Measurements from ENCODE around the gene IFNA21. TPM values are rescaled to one million over a fixed set of nuclear protein-coding genes. Genes with fewer than 3 reads are reported as not detected.

Gene IFNA21
- total RNA-seq, 1 experiment from 2014 or later = not detected

DNA sequence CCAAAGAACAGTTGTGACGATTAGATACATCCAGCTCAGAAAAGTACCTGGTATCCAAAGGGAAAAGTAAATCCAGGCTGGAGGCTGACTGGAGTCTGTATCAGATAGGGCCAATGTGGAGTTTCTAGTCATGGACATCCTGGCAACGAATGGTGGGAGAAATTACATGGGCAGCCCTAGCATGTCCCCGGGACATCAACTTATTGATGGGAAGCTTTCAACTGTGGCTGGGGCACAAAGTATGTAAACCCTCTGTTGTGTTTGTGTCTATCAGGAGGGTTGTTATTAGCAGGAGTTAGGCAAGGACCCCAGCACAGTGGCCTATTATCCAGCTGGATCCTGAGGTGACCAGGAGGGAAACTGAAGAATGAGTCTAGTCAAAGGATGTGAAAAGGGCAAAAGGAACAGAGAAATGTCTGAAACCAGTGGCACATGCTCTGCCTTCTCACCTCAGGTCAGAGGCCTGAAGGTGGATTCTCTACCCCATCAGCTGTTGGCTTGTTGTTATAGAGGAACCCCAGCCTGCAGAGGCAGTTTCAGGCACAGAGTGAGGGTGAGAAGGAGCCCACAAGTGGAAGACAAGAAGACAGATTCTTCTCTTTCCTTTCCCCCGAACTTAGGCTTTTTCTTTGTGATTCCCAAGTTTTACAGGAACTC is 44.7 kb downstream of the IFNA21 start:
- Histone ChIP-seq H3K79me2 (ENCODE audit: low read length) (no peaks in the 10 kb centered on the region), H3K4me3 (ENCODE audit: low read length) (no peak overlapping the region), H3K9me3 (ENCODE audit: low read length) (no peaks in the 10 kb centered on the region), H2AFZ (ENCODE audit: low read length) (no peak overlapping the region), H3K4me1 (ENCODE audit: low read length) (no peaks in the 10 kb centered on the region; the same call in 1 of the 2 replicates), H4K20me1 (ENCODE audit: insufficient read depth, low read depth, low read length) (no peaks in the 10 kb centered on the region), H3K9ac (ENCODE audit: low read length) (no peak overlapping the region), H3K27ac (ENCODE audit: low read length) (no peak overlapping the region), H3K9me2 (replicated peaks; ENCODE audit: insufficient read depth, low read length) (no peaks in the 10 kb centered on the region), H3K36me3 (ENCODE audit: insufficient read depth, low read length) (no peaks in the 10 kb centered on the region), H3K27me3 (ENCODE audit: low read length) (no peaks in the 10 kb centered on the region), H3K4me2 (ENCODE audit: low read depth, low read length, poor library complexity, severe bottlenecking) (no peak overlapping the region)
- DNase-seq = no peak

- Histone ChIP-seq H3K4me3 (ENCODE audit: low read length) (no peak overlapping the region), H3K27me3 (ENCODE audit: low read length) (no peaks in the 10 kb centered on the region), H3K4me2 (ENCODE audit: low read depth, low read length, poor library complexity, severe bottlenecking) (no peak overlapping the region), H3K9me3 (ENCODE audit: low read length) (no peaks in the 10 kb centered on the region), H2AFZ (ENCODE audit: low read length) (no peak overlapping the region), H3K27ac (ENCODE audit: low read length) (no peak overlapping the region), H3K9me2 (replicated peaks; ENCODE audit: insufficient read depth, low read length) (no peaks in the 10 kb centered on the region), H4K20me1 (ENCODE audit: insufficient read depth, low read depth, low read length) (no peaks in the 10 kb centered on the region), H3K9ac (ENCODE audit: low read length) (no peak overlapping the region), H3K36me3 (ENCODE audit: insufficient read depth, low read length) (no peaks in the 10 kb centered on the region), H3K79me2 (ENCODE audit: low read length) (no peaks in the 10 kb centered on the region), H3K4me1 (ENCODE audit: low read length) (no peaks in the 10 kb centered on the region; the same call in 1 of the 2 replicates)
- no peak for DNase-seq
Measured at GRCh38 chr9:21121079-21121478, 45.4 kb downstream of the IFNA21 start.

GRCh38 chr9:21119093-21119770 is 47.2 kb downstream of the IFNA21 start:
- H3K36me3 ChIP-seq (ENCODE audit: insufficient read depth, low read length) = no peaks in the 10 kb centered on the region
- H3K4me1 ChIP-seq (ENCODE audit: low read length) = no peaks in the 10 kb centered on the region; the same call in 1 of the 2 replicates
- no peak overlapping the region for H3K9ac ChIP-seq (ENCODE audit: low read length)
- H4K20me1 ChIP-seq (ENCODE audit: insufficient read depth, low read depth, low read length) = no peaks in the 10 kb centered on the region
- peak; percentile 45 for DNase-seq
- H3K9me2 ChIP-seq (replicated peaks; ENCODE audit: insufficient read depth, low read length) = no peaks in the 10 kb centered on the region
- H3K27ac ChIP-seq (ENCODE audit: low read length) = no peak overlapping the region
- no peaks in the 10 kb centered on the region for H3K27me3 ChIP-seq (ENCODE audit: low read length)
- no peaks in the 10 kb centered on the region for H3K9me3 ChIP-seq (ENCODE audit: low read length)
- H2AFZ ChIP-seq (ENCODE audit: low read length) = no peak overlapping the region
- H3K4me3 ChIP-seq (ENCODE audit: low read length) = no peak overlapping the region
- H3K4me2 ChIP-seq (ENCODE audit: low read depth, low read length, poor library complexity, severe bottlenecking) = no peak overlapping the region
- H3K79me2 ChIP-seq (ENCODE audit: low read length) = no peaks in the 10 kb centered on the region

Small RNA genes within 50 kb of the gene (small RNA-seq; reads per million reads assigned to genes)
- gene RF00019 = not detected

Other genes with a start within 250 kb of the IFNA21 start
- 0.83 and 2.9 TPM in 2 replicates for gene HACD4, start 135.0 kb downstream of the IFNA21 start, total RNA-seq (2014; rRNA removed; shearing (Covaris generic); ENCODE audit: low replicate concordance)
- 0.51 TPM in 1 of 2 replicates, not detected in the other for gene IFNB1, start 88.7 kb downstream of the IFNA21 start, total RNA-seq (2014; rRNA removed; shearing (Covaris generic); ENCODE audit: low replicate concordance)
- gene IFNW1, start 24.8 kb downstream of the IFNA21 start, total RNA-seq (2014; rRNA removed; shearing (Covaris generic); ENCODE audit: low replicate concordance) = not detected in 2 replicates
- not detected in 2 replicates for gene IFNA4, start 20.9 kb upstream of the IFNA21 start, total RNA-seq (2014; rRNA removed; shearing (Covaris generic); ENCODE audit: low replicate concordance)
- gene IFNA7, start 35.5 kb upstream of the IFNA21 start, total RNA-seq (2014; rRNA removed; shearing (Covaris generic); ENCODE audit: low replicate concordance) = not detected in 2 replicates
- gene IFNA10, start 40.5 kb upstream of the IFNA21 start, total RNA-seq (2014; rRNA removed; shearing (Covaris generic); ENCODE audit: low replicate concordance) = not detected in 2 replicates
- gene IFNA16, start 50.7 kb upstream of the IFNA21 start, total RNA-seq (2014; rRNA removed; shearing (Covaris generic); ENCODE audit: low replicate concordance) = not detected in 2 replicates
- gene IFNA17, start 61.6 kb upstream of the IFNA21 start, total RNA-seq (2014; rRNA removed; shearing (Covaris generic); ENCODE audit: low replicate concordance) = not detected in 2 replicates
- not detected in 2 replicates for gene IFNA14, start 73.3 kb upstream of the IFNA21 start, total RNA-seq (2014; rRNA removed; shearing (Covaris generic); ENCODE audit: low replicate concordance)
- gene IFNA5, start 138.7 kb upstream of the IFNA21 start, total RNA-seq (2014; rRNA removed; shearing (Covaris generic); ENCODE audit: low replicate concordance) = not detected in 2 replicates
- gene KLHL9, start 168.7 kb upstream of the IFNA21 start, total RNA-seq (2014; rRNA removed; shearing (Covaris generic); ENCODE audit: low replicate concordance) = 14.0 and 21.2 TPM in 2 replicates
- not detected in 2 replicates for gene IFNA6, start 184.2 kb upstream of the IFNA21 start, total RNA-seq (2014; rRNA removed; shearing (Covaris generic); ENCODE audit: low replicate concordance)
- not detected in 2 replicates for gene IFNA13, start 201.4 kb upstream of the IFNA21 start, total RNA-seq (2014; rRNA removed; shearing (Covaris generic); ENCODE audit: low replicate concordance)
- not detected in 2 replicates for gene IFNA2, start 218.7 kb upstream of the IFNA21 start, total RNA-seq (2014; rRNA removed; shearing (Covaris generic); ENCODE audit: low replicate concordance)
- not detected in 2 replicates for gene IFNA8, start 242.5 kb upstream of the IFNA21 start, total RNA-seq (2014; rRNA removed; shearing (Covaris generic); ENCODE audit: low replicate concordance)